ACHN (cell line): Measurements from ENCODE around the gene KRT74.

ENCODE experiments used
- DNase-seq: peaks from one replicate; pipeline ENCODE4 v3.0.0-alpha.2; 2015
- in situ Hi-C: cut with HindIII; loops from 2 replicates; pipeline ENCODE4 v1.10.0; 2017; ENCODE audit warnings: low sequenced_read_pairs, low pct_ligation_motif_present, low pct_unique_long_range_greater_than_20kb

KRT74 gene

GRCh38 chr12:52529417-52529816, 44.2 kb downstream of the KRT74 start:
- in situ Hi-C loops, result no loop called here
- DNase-seq, result no peak

GRCh38 chr12:52528641-52529143, 45.0 kb downstream of the KRT74 start:
- in situ Hi-C loops, result no loop called here

GRCh38 chr12:52527121-52527800, 46.4 kb downstream of the KRT74 start:
- no peak for DNase-seq
- in situ Hi-C loops, result no loop called here

More at GRCh38 chr12:52528641-52529143, 45.0 kb downstream of the KRT74 start:
- DNase-seq, result no peak

- no peak for DNase-seq
- in situ Hi-C loops, result no loop called here
Measured at GRCh38 chr12:52526511-52526951, 47.1 kb downstream of the KRT74 start.

- in situ Hi-C loops, result no loop called here
Measured at GRCh38 chr12:52525661-52526499, 47.8 kb downstream of the KRT74 start.

GRCh38 chr12:52524898-52525591, 48.6 kb downstream of the KRT74 start:
- in situ Hi-C loops, result no loop called here
- DNase-seq, result no peak

More at GRCh38 chr12:52525661-52526499, 47.8 kb downstream of the KRT74 start:
- DNase-seq, result no peak

- DNase-seq, result no peak
- in situ Hi-C loops, result no loop called here
Measured at GRCh38 chr12:52524241-52524897, 49.3 kb downstream of the KRT74 start.

GRCh38 chr12:52523824-52524223, 49.8 kb downstream of the KRT74 start:
- in situ Hi-C loops, result no loop called here
- DNase-seq, result no peak

GRCh38 chr12:52522346-52523011, 51.2 kb downstream of the KRT74 start:
- in situ Hi-C loops, result no loop called here
- no peak for DNase-seq

- in situ Hi-C loops, result no loop called here
- DNase-seq, result no peak
Measured at GRCh38 chr12:52521568-52522266, 51.9 kb downstream of the KRT74 start.

- in situ Hi-C loops, result no loop called here
- DNase-seq, result no peak
Measured at GRCh38 chr12:52521175-52521567, 52.5 kb downstream of the KRT74 start.

- in situ Hi-C loops, result no loop called here
- no peak for DNase-seq
Measured at GRCh38 chr12:52519826-52520662, 53.6 kb downstream of the KRT74 start, which contains the start of gene KRT5. TSS of gene KRT5 (minus strand) at chr12:52520394. CDS start at chr12:52520296, 98 bp downstream.

- no peak for DNase-seq
- in situ Hi-C loops, result no loop called here
Measured at GRCh38 chr12:52519387-52519703, 54.3 kb downstream of the KRT74 start.

- in situ Hi-C loops, result no loop called here
- DNase-seq, result no peak
Measured at GRCh38 chr12:52518574-52519386, 54.9 kb downstream of the KRT74 start.

- DNase-seq, result no peak
- in situ Hi-C loops, result no loop called here
Measured at GRCh38 chr12:52517888-52518287, 55.8 kb downstream of the KRT74 start.
